T1000 (cell line): Measurements from ENCODE around the gene VDR.

Experiments
- DNase-seq: peaks from one replicate; lab custom pipeline; 2025; ENCODE audit warnings: mixed read lengths; lab: John Stamatoyannopoulos, UW

VDR gene

GRCh38 chr12:47930634-47931033 lies 25.8 kb upstream of the VDR start:
- DNase-seq: no peak

- no peak for DNase-seq
Measured at GRCh38 chr12:47927346-47927745, 22.6 kb upstream of the VDR start.

GRCh38 chr12:47921907-47922306 lies 17.1 kb upstream of the VDR start:
- DNase-seq: no peak

GRCh38 chr12:47920913-47921312 lies 16.1 kb upstream of the VDR start:
- no peak for DNase-seq

GRCh38 chr12:47913081-47913480 lies 8.3 kb upstream of the VDR start:
- DNase-seq: no peak

GRCh38 chr12:47912556-47912955 lies 7.8 kb upstream of the VDR start:
- no peak for DNase-seq

GRCh38 chr12:47910981-47911380 lies 6.2 kb upstream of the VDR start:
- no peak for DNase-seq

- DNase-seq: no peak
Measured at GRCh38 chr12:47910486-47910885, 5.7 kb upstream of the VDR start.

GRCh38 chr12:47909839-47910465 lies 5.2 kb upstream of the VDR start:
- DNase-seq: no peak

GRCh38 chr12:47908738-47909137 lies 3.9 kb upstream of the VDR start:
- DNase-seq: no peak

GRCh38 chr12:47907851-47908454 lies 3.2 kb upstream of the VDR start:
- DNase-seq: no peak

GRCh38 chr12:47903927-47904712 lies 674 bp downstream of the VDR start:
- DNase-seq: no peak

- DNase-seq: no peak
Measured at GRCh38 chr12:47903151-47903611, 1.6 kb downstream of the VDR start.

GRCh38 chr12:47902131-47902639 lies 2.6 kb downstream of the VDR start:
- DNase-seq: no peak

GRCh38 chr12:47901718-47902093 lies 3.1 kb downstream of the VDR start:
- no peak for DNase-seq

GRCh38 chr12:47901063-47901717 lies 3.6 kb downstream of the VDR start:
- no peak for DNase-seq

- no peak for DNase-seq
Measured at GRCh38 chr12:47900131-47901062, 4.4 kb downstream of the VDR start.

- no peak for DNase-seq
Measured at GRCh38 chr12:47899466-47899865, 5.3 kb downstream of the VDR start.

GRCh38 chr12:47896633-47897032 lies 8.2 kb downstream of the VDR start:
- DNase-seq: no peak

GRCh38 chr12:47896022-47896421 lies 8.8 kb downstream of the VDR start:
- no peak for DNase-seq

GRCh38 chr12:47894652-47895051 lies 10.1 kb downstream of the VDR start:
- no peak for DNase-seq
